OCI-LY7 (cell line): ENCODE data around the gene VIT. TPM values are rescaled to one million over a fixed set of nuclear protein-coding genes. Genes with fewer than 3 reads are reported as not detected.

ENCODE experiments used
- BruUV-seq: library from RNA; stranded (reverse); fragments of 400-500 nt; replicated peaks from 2 replicates; lab custom pipeline; 2021; lab: Mats Ljungman, UMichigan
- CTCF ChIA-PET: fragments of 300-600 bp; sonication (Branson Sonifier 250); formaldehyde crosslinking; loops from one replicate; lab custom pipeline; 2022; ENCODE audit warnings: antibody characterized with exemption; ENCODE audit not compliant: unreplicated experiment; lab: Charles Lee
- POLR2A ChIA-PET: fragments of 300-600 bp; sonication (Branson Sonifier 250); formaldehyde crosslinking; loops from one replicate; lab custom pipeline; 2022; ENCODE audit warnings: antibody characterized with exemption; lab: Charles Lee
- DNase-seq: peaks from one replicate; pipeline ENCODE4 v3.0.0-alpha.2; 2015; ENCODE audit warnings: low spot score
- H2AFZ ChIP-seq: fragments of 200-600 bp; sonication (generic), shearing (Covaris generic); 2 replicates; pipeline ENCODE4 v1.6.1; 2014; ENCODE audit warnings: mild to moderate bottlenecking, antibody characterized with exemption, low read length, moderate library complexity
- H3K27ac ChIP-seq: fragments of 200-600 bp; sonication (generic); 2 replicates; pipeline ENCODE4 v1.5.1; 2014; ENCODE audit warnings: mixed run types, low read depth, mild to moderate bottlenecking, moderate library complexity, low read length, inconsistent platforms; ENCODE audit not compliant: poor library complexity, severe bottlenecking
- H3K36me3 ChIP-seq: fragments of 200-600 bp; sonication (generic); 2 replicates; pipeline ENCODE4 v1.6.1; 2014; ENCODE audit warnings: mild to moderate bottlenecking, antibody characterized with exemption, low read length, moderate library complexity, mixed read lengths; ENCODE audit not compliant: insufficient read depth
- H3K4me1 ChIP-seq: fragments of 200-600 bp; sonication (generic); 2 replicates; pipeline ENCODE4 v1.5.1; 2014; ENCODE audit warnings: mild to moderate bottlenecking, low read length; ENCODE audit not compliant: insufficient read depth, poor library complexity, severe bottlenecking
- H3K4me2 ChIP-seq: fragments of 200-600 bp; sonication (generic); 2 replicates; pipeline ENCODE4 v1.6.1; 2014; ENCODE audit warnings: mild to moderate bottlenecking, low read length
- H3K4me3 ChIP-seq: fragments of 200-600 bp; sonication (generic); 2 replicates; pipeline ENCODE4 v1.5.1; 2014; ENCODE audit warnings: mild to moderate bottlenecking, low read depth, low read length; ENCODE audit not compliant: poor library complexity, severe bottlenecking
- H3K79me2 ChIP-seq: fragments of 200-600 bp; sonication (generic); 2 replicates; pipeline ENCODE4 v1.6.1; 2016; ENCODE audit warnings: low read depth, mild to moderate bottlenecking, low read length, moderate library complexity, mixed read lengths; ENCODE audit not compliant: insufficient read depth
- H3K9me2 ChIP-seq: fragments of 200-600 bp; sonication (generic); 2 replicates; pipeline ENCODE4 v1.6.1; 2016; ENCODE audit warnings: mild to moderate bottlenecking, low read length, mixed read lengths; ENCODE audit not compliant: insufficient read depth
- H3K9me3 ChIP-seq: fragments of 200-600 bp; sonication (generic); 2 replicates; pipeline ENCODE4 v1.6.1; 2014; ENCODE audit warnings: mild to moderate bottlenecking, mixed run types, low read length, mixed read lengths
- H4K20me1 ChIP-seq: fragments of 200-600 bp; sonication (generic); 2 replicates; pipeline ENCODE4 v1.6.1; 2014; ENCODE audit warnings: mild to moderate bottlenecking, antibody characterized with exemption, low read length, moderate library complexity, mixed read lengths; ENCODE audit not compliant: insufficient read depth
- EZH2phosphoT487 ChIP-seq: fragments of 200-600 bp; sonication (generic); IDR thresholded peaks from 2 replicates; pipeline ENCODE4 v1.6.1; 2018; ENCODE audit warnings: low read depth, borderline replicate concordance, mild to moderate bottlenecking, mixed run types, antibody characterized with exemption, low read length, moderate library complexity, mixed read lengths
- intact Hi-C: fragments of 100-400 bp; cut with micrococcal nuclease; formaldehyde crosslinking; loops from one replicate; pipeline ENCODE4 v1.10.0; 2022; ENCODE audit not compliant: unreplicated experiment
- total RNA-seq, 2 experiments: library from RNA; depleted of rRNA in 1 of 2; stranded (reverse); fragments of >200 nt in 1 of 2; shearing (Covaris generic) in 1 of 2; gene quantifications; 2 replicates each; pipeline ENCODE4 v1.2.3, GENCODE V29; 2014 to 2022
- TF ChIP-seq, protein P1 (sequence below): fragments of 200-600 bp; sonication (generic); conservative IDR thresholded peaks from 2 replicates; pipeline ENCODE4 v1.5.1; 2014; ENCODE audit warnings: mild to moderate bottlenecking, antibody characterized with exemption, low read length, moderate library complexity, mixed read lengths

VIT gene
- total RNA-seq, 2 experiments from 2014 or later = not detected

DNA sequence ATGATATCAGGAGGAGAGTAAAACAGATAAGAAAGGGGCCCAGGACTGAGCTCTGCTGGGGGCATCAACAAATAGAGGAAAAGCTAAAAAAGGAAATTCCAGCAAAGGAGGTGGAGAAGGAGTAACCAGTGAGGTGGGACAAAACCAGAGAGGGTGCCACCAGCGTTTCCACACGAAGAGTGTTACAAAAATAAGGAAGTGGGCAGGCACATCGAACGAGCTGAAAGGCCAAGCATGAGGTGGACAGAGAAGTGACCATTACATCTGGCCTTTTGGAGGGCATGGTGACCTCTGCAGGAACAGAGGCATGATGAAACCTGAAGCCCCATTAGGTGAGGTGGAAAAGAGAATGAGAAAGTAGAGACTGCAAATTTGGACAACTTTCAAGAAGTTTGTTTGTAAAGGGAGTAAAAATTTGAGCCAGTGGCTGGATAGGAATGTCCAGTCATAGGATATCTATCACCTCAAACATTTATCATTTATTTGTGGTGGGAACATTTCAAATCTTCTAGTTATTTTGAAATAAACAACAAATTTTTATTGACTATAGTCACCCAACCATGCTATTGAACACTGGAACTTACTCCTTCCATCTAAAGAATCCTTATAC is 18.4 kb upstream of the VIT start:
- TF ChIP-seq, protein P1, sequence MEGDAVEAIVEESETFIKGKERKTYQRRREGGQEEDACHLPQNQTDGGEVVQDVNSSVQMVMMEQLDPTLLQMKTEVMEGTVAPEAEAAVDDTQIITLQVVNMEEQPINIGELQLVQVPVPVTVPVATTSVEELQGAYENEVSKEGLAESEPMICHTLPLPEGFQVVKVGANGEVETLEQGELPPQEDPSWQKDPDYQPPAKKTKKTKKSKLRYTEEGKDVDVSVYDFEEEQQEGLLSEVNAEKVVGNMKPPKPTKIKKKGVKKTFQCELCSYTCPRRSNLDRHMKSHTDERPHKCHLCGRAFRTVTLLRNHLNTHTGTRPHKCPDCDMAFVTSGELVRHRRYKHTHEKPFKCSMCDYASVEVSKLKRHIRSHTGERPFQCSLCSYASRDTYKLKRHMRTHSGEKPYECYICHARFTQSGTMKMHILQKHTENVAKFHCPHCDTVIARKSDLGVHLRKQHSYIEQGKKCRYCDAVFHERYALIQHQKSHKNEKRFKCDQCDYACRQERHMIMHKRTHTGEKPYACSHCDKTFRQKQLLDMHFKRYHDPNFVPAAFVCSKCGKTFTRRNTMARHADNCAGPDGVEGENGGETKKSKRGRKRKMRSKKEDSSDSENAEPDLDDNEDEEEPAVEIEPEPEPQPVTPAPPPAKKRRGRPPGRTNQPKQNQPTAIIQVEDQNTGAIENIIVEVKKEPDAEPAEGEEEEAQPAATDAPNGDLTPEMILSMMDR = no peak
- TF ChIP-seq EZH2phosphoT487 = no peak
- BruUV-seq = no TSS peak
- Histone ChIP-seq H3K4me2 (no peak overlapping the region), H3K79me2 (no peaks in the 10 kb centered on the region), H3K4me3 (no peak overlapping the region), H4K20me1 (no peaks in the 10 kb centered on the region), H3K9me3 (no peaks in the 10 kb centered on the region; the same call in 1 of the 2 replicates), H3K4me1 (no peaks in the 10 kb centered on the region), H3K9me2 (no peaks in the 10 kb centered on the region), H3K27ac (no peak overlapping the region), H2AFZ (no peak overlapping the region), H3K36me3 (no peaks in the 10 kb centered on the region)
- DNase-seq = no peak
- ChIA-PET CTCF (no interaction called here), POLR2A (no interaction called here)
- intact Hi-C loops = no loop called here

DNA sequence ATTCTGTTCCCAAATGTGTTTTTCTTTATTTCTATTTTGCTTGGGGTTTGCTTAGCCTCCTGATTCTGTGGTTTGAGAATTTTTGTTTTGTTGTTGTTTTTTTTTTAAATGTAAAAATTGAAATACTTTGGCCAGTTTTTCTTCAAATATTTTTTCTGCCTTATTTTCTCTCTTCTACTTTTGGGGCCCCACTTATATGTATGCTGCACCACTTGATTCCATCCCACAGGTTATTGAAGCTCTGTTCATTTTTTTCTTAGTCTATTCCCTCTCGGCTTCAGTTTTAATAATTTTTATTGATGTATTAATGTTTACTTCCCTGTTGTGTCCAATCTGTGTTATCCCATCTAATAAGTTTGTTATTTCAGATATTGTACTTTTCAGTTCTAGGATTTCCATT is 17.7 kb upstream of the VIT start:
- intact Hi-C loops = no loop called here
- Histone ChIP-seq H3K36me3 (no peaks in the 10 kb centered on the region), H2AFZ (no peak overlapping the region), H3K79me2 (no peaks in the 10 kb centered on the region), H3K27ac (no peak overlapping the region), H3K4me1 (no peaks in the 10 kb centered on the region), H3K9me3 (no peaks in the 10 kb centered on the region; the same call in 1 of the 2 replicates), H4K20me1 (no peaks in the 10 kb centered on the region), H3K9me2 (no peaks in the 10 kb centered on the region), H3K4me3 (no peak overlapping the region), H3K4me2 (no peak overlapping the region)
- ChIA-PET POLR2A (no interaction called here), CTCF (no interaction called here)
- BruUV-seq = no TSS peak
- no peak for DNase-seq
- no peak for TF ChIP-seq EZH2phosphoT487
- TF ChIP-seq, protein P1 = no peak

DNA sequence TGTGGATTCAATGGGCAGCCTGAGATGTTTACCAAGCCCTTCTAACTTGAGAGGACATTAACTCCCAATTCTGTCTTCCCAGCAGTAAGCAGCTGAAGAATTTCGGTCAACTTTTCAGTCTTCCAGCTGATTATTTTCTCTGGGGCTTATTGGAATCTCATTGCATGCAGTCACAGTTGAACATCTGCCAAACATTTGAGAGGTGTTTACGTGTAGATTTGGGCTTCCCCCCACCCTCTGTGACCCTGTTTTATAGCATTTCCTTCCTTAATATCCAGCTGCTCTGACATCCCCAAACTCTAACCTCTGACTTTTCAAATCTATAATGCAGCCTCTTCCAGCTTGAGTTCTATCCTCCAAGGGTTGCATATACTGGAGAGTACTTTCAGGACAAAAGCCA is 16.5 kb upstream of the VIT start:
- ChIA-PET CTCF (no interaction called here), POLR2A (interaction anchor here (0.7 kb wide), 1 partner anchor 546 kb away, joined by 3 read pairs; no protein-coding TSS in a partner anchor)
- BruUV-seq = no TSS peak
- Histone ChIP-seq H3K79me2 (no peaks in the 10 kb centered on the region), H3K36me3 (no peaks in the 10 kb centered on the region), H4K20me1 (no peaks in the 10 kb centered on the region), H3K9me2 (no peaks in the 10 kb centered on the region), H2AFZ (no peak overlapping the region), H3K4me2 (no peak overlapping the region), H3K4me1 (no peaks in the 10 kb centered on the region), H3K9me3 (no peaks in the 10 kb centered on the region; the same call in 1 of the 2 replicates), H3K27ac (no peak overlapping the region), H3K4me3 (no peak overlapping the region)
- TF ChIP-seq EZH2phosphoT487 = no peak
- TF ChIP-seq, protein P1 = no peak
- no peak for DNase-seq
- intact Hi-C loops = no loop called here
